ENCODE measurements around the gene KIAA0319L. TPM values are rescaled to one million over a fixed set of nuclear protein-coding genes. Genes with fewer than 3 reads are reported as not detected.

The KIAA0319L gene
- polyA plus RNA-seq, 1 donor (not counting 4 experiments of a cell fraction or from before 2014, with no cell fraction given) = 23.8 TPM

GRCh38 chr1:35554266-35555211, 2.7 kb downstream of the KIAA0319L start:
- H3K4me1 ChIP-seq (ENCODE audit: control insufficient read depth, extremely low read depth, insufficient read depth, low read length) = peaks cover 41% of the 10 kb centered on the region
- peaks cover 6% of the 10 kb centered on the region for H3K79me2 ChIP-seq (ENCODE audit: control insufficient read depth, insufficient read depth, low read length)
- H3K9ac ChIP-seq (ENCODE audit: control insufficient read depth, extremely low read depth, insufficient read depth, low read length) = peak overlapping the region; percentile 42
- no peak overlapping the region for H2AFZ ChIP-seq (ENCODE audit: control insufficient read depth, low read length)
- TF ChIP-seq, protein P1, sequence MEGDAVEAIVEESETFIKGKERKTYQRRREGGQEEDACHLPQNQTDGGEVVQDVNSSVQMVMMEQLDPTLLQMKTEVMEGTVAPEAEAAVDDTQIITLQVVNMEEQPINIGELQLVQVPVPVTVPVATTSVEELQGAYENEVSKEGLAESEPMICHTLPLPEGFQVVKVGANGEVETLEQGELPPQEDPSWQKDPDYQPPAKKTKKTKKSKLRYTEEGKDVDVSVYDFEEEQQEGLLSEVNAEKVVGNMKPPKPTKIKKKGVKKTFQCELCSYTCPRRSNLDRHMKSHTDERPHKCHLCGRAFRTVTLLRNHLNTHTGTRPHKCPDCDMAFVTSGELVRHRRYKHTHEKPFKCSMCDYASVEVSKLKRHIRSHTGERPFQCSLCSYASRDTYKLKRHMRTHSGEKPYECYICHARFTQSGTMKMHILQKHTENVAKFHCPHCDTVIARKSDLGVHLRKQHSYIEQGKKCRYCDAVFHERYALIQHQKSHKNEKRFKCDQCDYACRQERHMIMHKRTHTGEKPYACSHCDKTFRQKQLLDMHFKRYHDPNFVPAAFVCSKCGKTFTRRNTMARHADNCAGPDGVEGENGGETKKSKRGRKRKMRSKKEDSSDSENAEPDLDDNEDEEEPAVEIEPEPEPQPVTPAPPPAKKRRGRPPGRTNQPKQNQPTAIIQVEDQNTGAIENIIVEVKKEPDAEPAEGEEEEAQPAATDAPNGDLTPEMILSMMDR (optimal IDR thresholded peaks at IDR 0.05 in 1 of 3, IDR thresholded peaks at IDR 0.05 in 1 of 3, conservative IDR thresholded peaks at IDR 0.05 in 1 of 3; ENCODE audit: extremely low read depth in 1 of 3, insufficient read depth in 2 of 3, low read length in 3 of 3) = no peak
- no peak for TF ChIP-seq EZH2 (IDR thresholded peaks at IDR 0.05; ENCODE audit: low read length)
- DNase-seq (ENCODE audit: low read depth, low spot score) = no peak
- dilution Hi-C loops (cut with MboI; ENCODE audit: extremely low pct_ligation_motif_present, low sequenced_read_pairs) = no loop called here
- H3K4me2 ChIP-seq (ENCODE audit: control insufficient read depth, extremely low read depth, insufficient read depth, low read depth, low read length) = peak overlapping the region; percentile 96
- peak; percentile 63 for FAIRE-seq
- H3K9me1 ChIP-seq (ENCODE audit: control insufficient read depth, extremely low read depth, insufficient read depth, low read length) = peaks cover 2% of the 10 kb centered on the region
- peaks cover 2% of the 10 kb centered on the region for H4K20me1 ChIP-seq (ENCODE audit: control insufficient read depth, extremely low read depth, insufficient read depth, low read length)
- peaks cover 13% of the 10 kb centered on the region in 2 experiments for H3K36me3 ChIP-seq (ENCODE audit: control insufficient read depth in 2 of 2, extremely low read depth in 1 of 2, insufficient read depth in 2 of 2, low read length in 2 of 2)
- peak overlapping the region; percentile 85 for H3K27ac ChIP-seq (ENCODE audit: control insufficient read depth, insufficient read depth, low read length)
- H3K9me3 ChIP-seq (ENCODE audit: control insufficient read depth, low read depth, low read length) = no peaks in the 10 kb centered on the region
- no peaks in the 10 kb centered on the region for H3K27me3 ChIP-seq (ENCODE audit: control insufficient read depth, extremely low read depth, insufficient read depth, low read length)
- peak overlapping the region in 1 of 3 experiments; percentile 36 for H3K4me3 ChIP-seq (ENCODE audit: control insufficient read depth in 2 of 3, extremely low read depth in 1 of 3, insufficient read depth in 2 of 3, low read depth in 1 of 3, low read length in 3 of 3)

DNA sequence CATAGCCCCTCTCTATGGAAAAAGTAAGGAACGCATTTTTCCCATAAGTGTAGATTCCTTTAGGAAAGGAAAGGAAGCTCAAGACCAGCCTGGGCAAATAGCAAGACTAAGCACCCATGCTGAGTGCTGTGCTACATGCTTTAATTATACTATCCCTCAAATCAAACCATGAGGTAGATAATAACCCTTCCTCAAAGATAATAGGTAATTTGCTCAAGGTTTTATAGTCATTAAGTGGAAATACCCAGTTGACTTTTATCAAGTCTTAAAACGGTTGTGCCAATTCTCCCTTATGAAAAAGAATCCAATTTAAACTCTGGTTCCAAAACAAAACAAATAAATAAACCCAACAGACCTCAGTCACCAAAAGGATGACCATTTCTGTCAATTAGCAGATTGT, 3.4 kb downstream of the KIAA0319L start:
- Histone ChIP-seq H3K4me3 (ENCODE audit: control insufficient read depth in 2 of 3, extremely low read depth in 1 of 3, insufficient read depth in 2 of 3, low read depth in 1 of 3, low read length in 3 of 3) (no peak overlapping the region), H3K4me1 (ENCODE audit: control insufficient read depth, extremely low read depth, insufficient read depth, low read length) (peaks cover 35% of the 10 kb centered on the region)
- no peak for FAIRE-seq

More for the DNA sequence above, 3.4 kb downstream of the KIAA0319L start:
- DNase-seq (ENCODE audit: low read depth, low spot score) = no peak
- TF ChIP-seq, protein P1 (optimal IDR thresholded peaks at IDR 0.05 in 1 of 3, IDR thresholded peaks at IDR 0.05 in 1 of 3, conservative IDR thresholded peaks at IDR 0.05 in 1 of 3; ENCODE audit: extremely low read depth in 1 of 3, insufficient read depth in 2 of 3, low read length in 3 of 3) = no peak
- no peak for TF ChIP-seq EZH2 (IDR thresholded peaks at IDR 0.05; ENCODE audit: low read length)
- peaks cover 2% of the 10 kb centered on the region for H3K9me1 ChIP-seq (ENCODE audit: control insufficient read depth, extremely low read depth, insufficient read depth, low read length)
- peaks cover 6% of the 10 kb centered on the region for H3K79me2 ChIP-seq (ENCODE audit: control insufficient read depth, insufficient read depth, low read length)
- no peak overlapping the region for H3K27ac ChIP-seq (ENCODE audit: control insufficient read depth, insufficient read depth, low read length)
- no peak overlapping the region for H2AFZ ChIP-seq (ENCODE audit: control insufficient read depth, low read length)
- no peaks in the 10 kb centered on the region for H3K27me3 ChIP-seq (ENCODE audit: control insufficient read depth, extremely low read depth, insufficient read depth, low read length)
- dilution Hi-C loops (cut with MboI; ENCODE audit: extremely low pct_ligation_motif_present, low sequenced_read_pairs) = no loop called here
- no peak overlapping the region for H3K4me2 ChIP-seq (ENCODE audit: control insufficient read depth, extremely low read depth, insufficient read depth, low read depth, low read length)
- no peaks in the 10 kb centered on the region for H4K20me1 ChIP-seq (ENCODE audit: control insufficient read depth, extremely low read depth, insufficient read depth, low read length)
- no peaks in the 10 kb centered on the region for H3K9me3 ChIP-seq (ENCODE audit: control insufficient read depth, low read depth, low read length)
- no peak overlapping the region for H3K9ac ChIP-seq (ENCODE audit: control insufficient read depth, extremely low read depth, insufficient read depth, low read length)
- peaks cover 13% of the 10 kb centered on the region in 2 experiments for H3K36me3 ChIP-seq (ENCODE audit: control insufficient read depth in 2 of 2, extremely low read depth in 1 of 2, insufficient read depth in 2 of 2, low read length in 2 of 2)

Data from keratinocyte (primary cell).